ENCODE data around the gene GRPEL2. TPM values are rescaled to one million over a fixed set of nuclear protein-coding genes. Genes with fewer than 3 reads are reported as not detected.
A peak's percentile ranks its signal among the peaks of the same experiment; 100 is the strongest.

The GRPEL2 gene
- total and polyA plus RNA-seq, 4 experiments from 2014 or later: 6.9 to 41.9 (median 23.2) TPM

- ChIA-PET POLR2A (ENCODE audit: partially characterized antibody) (interaction anchor here (1.6 kb wide), 1 partner anchor 48 kb away, joined by 7 read pairs; no protein-coding TSS in a partner anchor), CTCF (ENCODE audit: partially characterized antibody) (interaction anchor here (0.8 to 24.9 kb wide), 12 partner anchors 9 to 122 kb away, joined by 3 to 564 read pairs (median 4); partner anchors contain the start of genes IL17B and PCYOX1L)
- no peaks in the 10 kb centered on the region for H3K36me3 Mint-ChIP-seq
- Histone ChIP-seq H3K4me1 (ENCODE audit: insufficient read depth, low read length) (no peaks in the 10 kb centered on the region), H3K9me3 (ENCODE audit: control insufficient read depth in 1 of 2, low read length in 2 of 2) (no peaks in the 10 kb centered on the region), H3K4me3 (ENCODE audit: low read length in 2 of 2) (no peak overlapping the region), H3K27ac (ENCODE audit: low read depth, low read length) (no peak overlapping the region), H3K27me3 (ENCODE audit: insufficient read depth, low read length) (no peaks in the 10 kb centered on the region), H3K36me3 (ENCODE audit: insufficient read depth, low read length) (no peaks in the 10 kb centered on the region)
- no peaks in the 10 kb centered on the region for H3K27me3 Mint-ChIP-seq
- H3K9me3 Mint-ChIP-seq: peaks cover 0 to 5% (median 0%) of the 10 kb centered on the region in 8 donors
- peak overlapping the region in 1 of 7 donors; percentile 74 for H3K27ac Mint-ChIP-seq
- intact Hi-C loops (cut with micrococcal nuclease): no loop called here
- no peak for DNase-seq
- H3K4me3 Mint-ChIP-seq: no peak overlapping the region
- H3K4me1 Mint-ChIP-seq: peaks cover 0 to 3% (median 1%) of the 10 kb centered on the region in 4 donors
Measured at GRCh38 chr5:149320791-149321330, 24.4 kb upstream of the GRPEL2 start.

- Histone ChIP-seq H3K4me3 (ENCODE audit: low read length in 2 of 2) (no peak overlapping the region), H3K9me3 (ENCODE audit: control insufficient read depth in 1 of 2, low read length in 2 of 2) (no peaks in the 10 kb centered on the region), H3K27ac (ENCODE audit: low read depth, low read length) (no peak overlapping the region), H3K36me3 (ENCODE audit: insufficient read depth, low read length) (no peaks in the 10 kb centered on the region), H3K27me3 (ENCODE audit: insufficient read depth, low read length) (no peaks in the 10 kb centered on the region), H3K4me1 (ENCODE audit: insufficient read depth, low read length) (no peaks in the 10 kb centered on the region)
- H3K36me3 Mint-ChIP-seq: no peaks in the 10 kb centered on the region
- ChIA-PET CTCF (ENCODE audit: partially characterized antibody) (interaction anchor here (0.6 to 24.9 kb wide), 5 partner anchors 14 to 110 kb away, joined by 3 to 564 read pairs (median 5); no protein-coding TSS in a partner anchor), POLR2A (ENCODE audit: partially characterized antibody) (interaction anchor here (1.2 kb wide), 1 partner anchor 22 kb away, joined by 3 read pairs; the partner anchor contains the start of gene GRPEL2)
- no peak overlapping the region for H3K4me3 Mint-ChIP-seq
- no peaks in the 10 kb centered on the region for H3K4me1 Mint-ChIP-seq
- H3K27ac Mint-ChIP-seq: no peak overlapping the region
- no peak for DNase-seq
- H3K9me3 Mint-ChIP-seq: peaks cover 0 to 6% (median 0%) of the 10 kb centered on the region in 8 donors
- no peaks in the 10 kb centered on the region for H3K27me3 Mint-ChIP-seq
- intact Hi-C loops (cut with micrococcal nuclease): no loop called here
Measured at GRCh38 chr5:149322518-149322917, 22.8 kb upstream of the GRPEL2 start.

GRCh38 chr5:149323210-149323609 is 22.1 kb upstream of the GRPEL2 start:
- DNase-seq: no peak
- intact Hi-C loops (cut with micrococcal nuclease): no loop called here
- no peaks in the 10 kb centered on the region for H3K4me1 Mint-ChIP-seq
- POLR2A ChIA-PET (ENCODE audit: partially characterized antibody): interaction anchor here (0.7 to 1.2 kb wide), 2 partner anchors 22 to 27 kb away, joined by 3 read pairs; partner anchors contain the start of gene GRPEL2
- Histone ChIP-seq H3K27me3 (ENCODE audit: insufficient read depth, low read length) (no peaks in the 10 kb centered on the region), H3K4me1 (ENCODE audit: insufficient read depth, low read length) (no peaks in the 10 kb centered on the region), H3K4me3 (ENCODE audit: low read length in 2 of 2) (no peak overlapping the region), H3K36me3 (ENCODE audit: insufficient read depth, low read length) (no peaks in the 10 kb centered on the region), H3K27ac (ENCODE audit: low read depth, low read length) (no peak overlapping the region), H3K9me3 (ENCODE audit: control insufficient read depth in 1 of 2, low read length in 2 of 2) (no peaks in the 10 kb centered on the region)
- no peaks in the 10 kb centered on the region for H3K27me3 Mint-ChIP-seq
- no peaks in the 10 kb centered on the region for H3K36me3 Mint-ChIP-seq
- no peak overlapping the region for H3K4me3 Mint-ChIP-seq
- no peak overlapping the region for H3K27ac Mint-ChIP-seq
- CTCF ChIA-PET (ENCODE audit: partially characterized antibody): interaction anchor here (0.8 to 24.9 kb wide), 8 partner anchors 9 to 111 kb away, joined by 3 to 564 read pairs (median 4); partner anchors contain the start of gene GRPEL2
- H3K9me3 Mint-ChIP-seq: peaks cover 0 to 6% (median 0%) of the 10 kb centered on the region in 8 donors

- no peak overlapping the region for H3K27ac Mint-ChIP-seq
- ChIA-PET CTCF (ENCODE audit: partially characterized antibody) (interaction anchor here (0.8 to 24.9 kb wide), 8 partner anchors 8 to 111 kb away, joined by 3 to 564 read pairs (median 4); partner anchors contain the start of gene GRPEL2), POLR2A (ENCODE audit: partially characterized antibody) (interaction anchor here (0.7 to 1.2 kb wide), 2 partner anchors 21 to 26 kb away, joined by 3 read pairs; partner anchors contain the start of gene GRPEL2)
- DNase-seq: no peak
- H3K27ac ChIP-seq (ENCODE audit: low read depth, low read length): no peak overlapping the region
- no peaks in the 10 kb centered on the region for H3K4me1 ChIP-seq (ENCODE audit: insufficient read depth, low read length)
- H3K36me3 ChIP-seq (ENCODE audit: insufficient read depth, low read length): no peaks in the 10 kb centered on the region
- H3K27me3 Mint-ChIP-seq: no peaks in the 10 kb centered on the region
- H3K27me3 ChIP-seq (ENCODE audit: insufficient read depth, low read length): no peaks in the 10 kb centered on the region
- no peaks in the 10 kb centered on the region for H3K4me1 Mint-ChIP-seq
- H3K9me3 ChIP-seq (ENCODE audit: control insufficient read depth in 1 of 2, low read length in 2 of 2): no peaks in the 10 kb centered on the region
- no peaks in the 10 kb centered on the region for H3K36me3 Mint-ChIP-seq
- H3K9me3 Mint-ChIP-seq: peaks cover 0 to 6% (median 0%) of the 10 kb centered on the region in 8 donors
- no peak overlapping the region for H3K4me3 ChIP-seq (ENCODE audit: low read length in 2 of 2)
- no peak overlapping the region for H3K4me3 Mint-ChIP-seq
- intact Hi-C loops (cut with micrococcal nuclease): no loop called here
Measured at GRCh38 chr5:149323621-149324205, 21.6 kb upstream of the GRPEL2 start.

GRCh38 chr5:149324641-149325040 is 20.7 kb upstream of the GRPEL2 start:
- H3K27ac ChIP-seq (ENCODE audit: low read depth, low read length): no peak overlapping the region
- H3K4me1 ChIP-seq (ENCODE audit: insufficient read depth, low read length): no peaks in the 10 kb centered on the region
- no peaks in the 10 kb centered on the region for H3K4me1 Mint-ChIP-seq
- ChIA-PET POLR2A (ENCODE audit: partially characterized antibody) (no interaction called here), CTCF (ENCODE audit: partially characterized antibody) (interaction anchor here (1.0 to 24.9 kb wide), 5 partner anchors 7 to 110 kb away, joined by 3 to 564 read pairs (median 3); no protein-coding TSS in a partner anchor)
- DNase-seq: no peak
- H3K36me3 ChIP-seq (ENCODE audit: insufficient read depth, low read length): no peaks in the 10 kb centered on the region
- H3K27ac Mint-ChIP-seq: no peak overlapping the region
- peaks cover 0 to 6% (median 0%) of the 10 kb centered on the region in 8 donors for H3K9me3 Mint-ChIP-seq
- no peak overlapping the region for H3K4me3 ChIP-seq (ENCODE audit: low read length in 2 of 2)
- intact Hi-C loops (cut with micrococcal nuclease): no loop called here
- H3K9me3 ChIP-seq (ENCODE audit: control insufficient read depth in 1 of 2, low read length in 2 of 2): no peaks in the 10 kb centered on the region
- no peak overlapping the region for H3K4me3 Mint-ChIP-seq
- no peaks in the 10 kb centered on the region for H3K27me3 ChIP-seq (ENCODE audit: insufficient read depth, low read length)
- H3K36me3 Mint-ChIP-seq: no peaks in the 10 kb centered on the region
- H3K27me3 Mint-ChIP-seq: no peaks in the 10 kb centered on the region

- no peak overlapping the region for H3K27ac Mint-ChIP-seq
- H3K36me3 Mint-ChIP-seq: no peaks in the 10 kb centered on the region
- no peak for DNase-seq
- Histone ChIP-seq H3K36me3 (ENCODE audit: insufficient read depth, low read length) (no peaks in the 10 kb centered on the region), H3K27me3 (ENCODE audit: insufficient read depth, low read length) (no peaks in the 10 kb centered on the region), H3K27ac (ENCODE audit: low read depth, low read length) (no peak overlapping the region), H3K4me3 (ENCODE audit: low read length in 2 of 2) (no peak overlapping the region), H3K9me3 (ENCODE audit: control insufficient read depth in 1 of 2, low read length in 2 of 2) (no peaks in the 10 kb centered on the region), H3K4me1 (ENCODE audit: insufficient read depth, low read length) (no peaks in the 10 kb centered on the region)
- ChIA-PET POLR2A (ENCODE audit: partially characterized antibody) (no interaction called here), CTCF (ENCODE audit: partially characterized antibody) (interaction anchor here (1.0 to 24.9 kb wide), 2 partner anchors 11 to 43 kb away, joined by 3 to 564 read pairs; no protein-coding TSS in a partner anchor)
- no peaks in the 10 kb centered on the region for H3K27me3 Mint-ChIP-seq
- H3K4me3 Mint-ChIP-seq: no peak overlapping the region
- no peaks in the 10 kb centered on the region for H3K4me1 Mint-ChIP-seq
- intact Hi-C loops (cut with micrococcal nuclease): no loop called here
- H3K9me3 Mint-ChIP-seq: peaks cover 0 to 6% (median 0%) of the 10 kb centered on the region in 8 donors
Measured at GRCh38 chr5:149325166-149325735, 20.0 kb upstream of the GRPEL2 start.

- Mint-ChIP-seq H3K9me3 (peaks cover 0 to 6% (median 0%) of the 10 kb centered on the region in 8 donors), H3K36me3 (no peaks in the 10 kb centered on the region), H3K4me1 (no peaks in the 10 kb centered on the region), H3K4me3 (no peak overlapping the region), H3K27me3 (no peaks in the 10 kb centered on the region), H3K27ac (no peak overlapping the region)
- intact Hi-C loops (cut with micrococcal nuclease): no loop called here
- H3K4me1 ChIP-seq (ENCODE audit: insufficient read depth, low read length): no peaks in the 10 kb centered on the region
- no peaks in the 10 kb centered on the region for H3K36me3 ChIP-seq (ENCODE audit: insufficient read depth, low read length)
- H3K27ac ChIP-seq (ENCODE audit: low read depth, low read length): no peak overlapping the region
- no peaks in the 10 kb centered on the region for H3K9me3 ChIP-seq (ENCODE audit: control insufficient read depth in 1 of 2, low read length in 2 of 2)
- ChIA-PET CTCF (ENCODE audit: partially characterized antibody) (interaction anchor here (24.9 kb wide), 1 partner anchor 42 kb away, joined by 564 read pairs; no protein-coding TSS in a partner anchor), POLR2A (ENCODE audit: partially characterized antibody) (no interaction called here)
- H3K4me3 ChIP-seq (ENCODE audit: low read length in 2 of 2): no peak overlapping the region
- H3K27me3 ChIP-seq (ENCODE audit: insufficient read depth, low read length): no peaks in the 10 kb centered on the region
- no peak for DNase-seq
Measured at GRCh38 chr5:149325894-149326293, 19.4 kb upstream of the GRPEL2 start.
